Measurements from ENCODE around the gene DUSP14. TPM values are rescaled to one million over a fixed set of nuclear protein-coding genes. Genes with fewer than 3 reads are reported as not detected.

DUSP14 gene
- total and polyA plus RNA-seq, 2 experiments from 2014 or later = 36.7 to 38.7 TPM

- peaks cover 64% of the 10 kb centered on the region for H3K79me2 ChIP-seq (replicated peaks; ENCODE audit: insufficient read depth)
- H2AFZ ChIP-seq = no peak overlapping the region
- H3K27ac ChIP-seq (ENCODE audit: low read depth) = no peak overlapping the region
- Mint-ChIP-seq H3K27me3 (ENCODE audit: insufficient read depth, low read depth, poor library complexity) (peaks cover 8% of the 10 kb centered on the region), H3K36me3 (ENCODE audit: low read depth) (no peaks in the 10 kb centered on the region; the same call in 2 of the 3 replicates), H3K9me3 (no peaks in the 10 kb centered on the region; the same call in 2 of the 3 replicates), H3K27ac (no peak overlapping the region), H3K4me1 (peaks cover 41% of the 10 kb centered on the region), H3K4me3 (peak overlapping the region; percentile 51; the same call in 1 of the 3 replicates)
- ATAC-seq (no peak), DNase-seq (ENCODE audit: low spot score) (no peak)
- H3K4me1 ChIP-seq (ENCODE audit: insufficient read depth) = peaks cover 40% of the 10 kb centered on the region
- TF ChIP-seq NANOG (IDR thresholded peaks at IDR 0.05; ENCODE audit: borderline replicate concordance) (no peak), ZNF462 (CRISPR knock-in tag; IDR thresholded peaks at IDR 0.05) (no peak), CTCF (conservative IDR thresholded peaks at IDR 0.05; ENCODE audit: low read depth in 2 of 2) (no peak), POLR2AphosphoS5 (IDR thresholded peaks at IDR 0.05; ENCODE audit: low read depth) (no peak), JUNB (IDR thresholded peaks at IDR 0.05; ENCODE audit: unreplicated experiment) (no peak), EZH2 (IDR thresholded peaks at IDR 0.05; ENCODE audit: low read depth, unreplicated experiment) (no peak), EZH2phosphoT487 (IDR thresholded peaks at IDR 0.05; ENCODE audit: unreplicated experiment) (no peak), ZNF331 (CRISPR knock-in tag; IDR thresholded peaks at IDR 0.05; ENCODE audit: low read depth) (no peak)
- TF ChIP-seq, protein P1, sequence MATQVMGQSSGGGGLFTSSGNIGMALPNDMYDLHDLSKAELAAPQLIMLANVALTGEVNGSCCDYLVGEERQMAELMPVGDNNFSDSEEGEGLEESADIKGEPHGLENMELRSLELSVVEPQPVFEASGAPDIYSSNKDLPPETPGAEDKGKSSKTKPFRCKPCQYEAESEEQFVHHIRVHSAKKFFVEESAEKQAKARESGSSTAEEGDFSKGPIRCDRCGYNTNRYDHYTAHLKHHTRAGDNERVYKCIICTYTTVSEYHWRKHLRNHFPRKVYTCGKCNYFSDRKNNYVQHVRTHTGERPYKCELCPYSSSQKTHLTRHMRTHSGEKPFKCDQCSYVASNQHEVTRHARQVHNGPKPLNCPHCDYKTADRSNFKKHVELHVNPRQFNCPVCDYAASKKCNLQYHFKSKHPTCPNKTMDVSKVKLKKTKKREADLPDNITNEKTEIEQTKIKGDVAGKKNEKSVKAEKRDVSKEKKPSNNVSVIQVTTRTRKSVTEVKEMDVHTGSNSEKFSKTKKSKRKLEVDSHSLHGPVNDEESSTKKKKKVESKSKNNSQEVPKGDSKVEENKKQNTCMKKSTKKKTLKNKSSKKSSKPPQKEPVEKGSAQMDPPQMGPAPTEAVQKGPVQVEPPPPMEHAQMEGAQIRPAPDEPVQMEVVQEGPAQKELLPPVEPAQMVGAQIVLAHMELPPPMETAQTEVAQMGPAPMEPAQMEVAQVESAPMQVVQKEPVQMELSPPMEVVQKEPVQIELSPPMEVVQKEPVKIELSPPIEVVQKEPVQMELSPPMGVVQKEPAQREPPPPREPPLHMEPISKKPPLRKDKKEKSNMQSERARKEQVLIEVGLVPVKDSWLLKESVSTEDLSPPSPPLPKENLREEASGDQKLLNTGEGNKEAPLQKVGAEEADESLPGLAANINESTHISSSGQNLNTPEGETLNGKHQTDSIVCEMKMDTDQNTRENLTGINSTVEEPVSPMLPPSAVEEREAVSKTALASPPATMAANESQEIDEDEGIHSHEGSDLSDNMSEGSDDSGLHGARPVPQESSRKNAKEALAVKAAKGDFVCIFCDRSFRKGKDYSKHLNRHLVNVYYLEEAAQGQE (IDR thresholded peaks at IDR 0.05; ENCODE audit: unreplicated experiment) = no peak
- peak overlapping the region; percentile 97; the same call in 1 of the 2 replicates for H3K4me2 ChIP-seq
- no peaks in the 10 kb centered on the region for H3K36me3 ChIP-seq (ENCODE audit: insufficient read depth)
- peak overlapping the region; percentile 86; the same call in 1 of the 2 replicates for H3K4me3 ChIP-seq
- H3K9me2 ChIP-seq (ENCODE audit: insufficient read depth) = no peaks in the 10 kb centered on the region
- 0 out of 2 replicates have a peak, but pooled peaks cover 5% of the 10 kb centered on the region for H3K27me3 ChIP-seq (ENCODE audit: insufficient read depth)
- H3F3A ChIP-seq (replicated peaks; ENCODE audit: low read depth) = peaks cover 8% of the 10 kb centered on the region
- peaks cover 14% of the 10 kb centered on the region for H4K20me1 ChIP-seq (replicated peaks; ENCODE audit: insufficient read depth)
Observed at GRCh38 chr17:37492167-37492566, 2.5 kb downstream of the DUSP14 start.

Data from GM23338 (cell line).